Heart left ventricle (tissue), 13 donors: ENCODE measurements around the gene GTPBP10.

ENCODE experiments used
- CTCF ChIP-seq, 12 donors: fragments of 200-600 bp; sonication (generic) in 4 of 12; IDR thresholded peaks; one replicate each; pipeline versions ENCODE4 v1.5.0 to v1.8.0; 2018 to 2022; ENCODE audit warnings: antibody characterized with exemption in 12 of 12, mild to moderate bottlenecking in 5 of 12
- POLR2A ChIP-seq, 2 donors: fragments of 450-650 bp; IDR thresholded peaks; one replicate each; pipeline ENCODE4 v1.6.1; 2017; ENCODE audit warnings: antibody characterized with exemption in 2 of 2, mild to moderate bottlenecking in 2 of 2, moderate library complexity in 2 of 2
- donor health status: ischemic (EF 13 %, LVEDD 7.1; RV severe dilation, severe dysfunction).
- donor health status: DM: no; HTN: yes; CAD: no.
- donor health status: DM: no; HTN: no; CAD: no.
- donor health status: ischemic (EF 25% LVEDD 6.9; RV normal size, moderate dysfunction).
- donor health status: ischemic (EF 25% LVEDD 5.7; RV mildly dilated, moderate dysfunction).
- donor health status: ischemic (EF 35%, LVEDD 5.7; RV mildly dilated, moderate dysfunction).
- donor health status: nonischemic (EF 11% LVEDD 7.7; RV severe dilation, severe dysfunction).
- donor health status: DM: yes; HTN: yes; CAD: no.
- donor health status: PGD.
- donor health status: ischemic (EF 29% LVEDD 5.4; RV normal size, mild dysfunction).
- donor health status: nonischemic (EF 23%, LVEDD 6.1; RV moderate dilation, normal function).

- TF ChIP-seq CTCF (IDR thresholded peaks at IDR 0.05): no peak
- no peak for TF ChIP-seq POLR2A (IDR thresholded peaks at IDR 0.05)
Measured at GRCh38 chr7:90411510-90411909, 65.0 kb downstream of the GTPBP10 start.
